NT2/D1 (cell line): Measurements from ENCODE around the gene TRIM50.
"Not testable (repeated sequence)": the region's sequence is repeated elsewhere in the genome, so short reads cannot be mapped to it uniquely, and the experiment has no call there.

ENCODE experiments used
- DNase-seq: peaks from one replicate; pipeline ENCODE4 v3.0.0-alpha.2; 2011; ENCODE audit warnings: low read depth, low spot score
- H3K27me3 ChIP-seq: 2 replicates; pipeline ENCODE4 v1.6.0; 2011; ENCODE audit warnings: mild to moderate bottlenecking; ENCODE audit not compliant: insufficient read length, insufficient read depth
- H3K36me3 ChIP-seq: 2 replicates; pipeline ENCODE4 v1.6.1; 2011; ENCODE audit warnings: mild to moderate bottlenecking, low read length, mixed read lengths; ENCODE audit not compliant: insufficient read depth, insufficient read length
- H3K4me1 ChIP-seq: 2 replicates; pipeline ENCODE4 v1.5.1; 2011; ENCODE audit not compliant: insufficient read depth, insufficient read length
- H3K4me3 ChIP-seq: 2 replicates; pipeline ENCODE4 v1.5.1; 2011; ENCODE audit warnings: low read depth; ENCODE audit not compliant: insufficient read length
- H3K9ac ChIP-seq: 2 replicates; pipeline ENCODE4 v1.6.0; 2011; ENCODE audit warnings: low read depth; ENCODE audit not compliant: insufficient read length
- H3K9me3 ChIP-seq: 2 replicates; pipeline ENCODE4 v1.5.1; 2011; ENCODE audit warnings: mild to moderate bottlenecking, low read length; ENCODE audit not compliant: insufficient read depth
- SUZ12 ChIP-seq: IDR thresholded peaks from 2 replicates; pipeline ENCODE4 v1.6.1; 2011; ENCODE audit not compliant: insufficient read length, insufficient read depth; ENCODE audit errors: extremely low read depth
- YY1 ChIP-seq: IDR thresholded peaks from 2 replicates; pipeline ENCODE4 v1.6.1; 2011; ENCODE audit not compliant: insufficient read length, insufficient read depth
- ZNF274 ChIP-seq: IDR thresholded peaks from 2 replicates; pipeline ENCODE4 v1.6.1; 2011; ENCODE audit warnings: mild to moderate bottlenecking, low read depth, low read length

Gene TRIM50

GRCh38 chr7:73307436-73307835 lies 20.4 kb downstream of the TRIM50 start:
- Histone ChIP-seq H3K4me1 (peaks cover 2% of the 10 kb centered on the region), H3K9ac (peak overlapping the region; percentile 50)

DNA sequence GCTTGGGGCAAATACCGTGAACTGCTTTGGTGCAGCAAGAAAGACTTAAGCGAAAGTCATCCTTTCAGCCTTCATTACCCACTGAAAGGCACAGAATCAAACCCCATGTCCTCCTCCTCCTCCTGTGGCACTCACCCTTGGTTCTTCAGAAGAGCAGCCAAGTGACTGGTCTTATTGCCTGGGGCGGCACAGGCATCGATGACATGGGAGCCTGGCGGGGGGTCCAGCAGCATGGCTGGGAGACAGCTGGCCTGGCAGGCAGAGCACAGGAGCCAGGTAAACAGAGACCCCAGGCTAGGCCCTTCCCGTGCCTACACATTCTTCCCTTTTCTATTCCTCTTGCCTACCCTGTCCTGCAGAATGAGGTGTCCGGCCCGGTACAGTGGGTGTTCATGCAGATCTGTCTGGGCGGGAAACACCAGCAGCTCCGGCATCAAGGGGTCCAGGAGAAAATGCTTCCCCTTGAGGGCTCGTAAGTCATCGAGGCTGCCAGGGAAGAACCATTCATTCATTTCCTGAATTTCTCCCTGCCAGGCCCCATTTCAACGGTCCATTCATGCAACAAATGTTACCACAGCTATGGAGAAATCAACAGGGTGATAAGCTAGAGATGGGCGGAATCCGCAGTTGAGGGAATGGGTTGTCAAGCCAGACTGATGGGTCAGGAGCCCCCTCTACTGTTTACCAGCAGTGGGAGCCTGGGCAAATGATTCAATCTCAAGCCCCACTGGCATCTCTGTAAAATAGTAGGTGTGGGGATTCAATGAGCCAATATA lies 23.1 kb downstream of the TRIM50 start:
- not testable (repeated sequence) for H3K4me1 ChIP-seq, H3K4me3 ChIP-seq, DNase-seq, H3K27me3 ChIP-seq, H3K9ac ChIP-seq, H3K9me3 ChIP-seq
- peaks cover 27% of the 10 kb centered on the region for H3K36me3 ChIP-seq

More at GRCh38 chr7:73307436-73307835, 20.4 kb downstream of the TRIM50 start:
- Histone ChIP-seq H3K4me3 (peak overlapping the region; percentile 87), H3K9me3 (no peaks in the 10 kb centered on the region), H3K36me3 (peaks cover 27% of the 10 kb centered on the region), H3K27me3 (no peaks in the 10 kb centered on the region)
- no peak for TF ChIP-seq ZNF274
- DNase-seq: no peak

- Histone ChIP-seq H3K9me3 (no peaks in the 10 kb centered on the region), H3K9ac (no peak overlapping the region), H3K36me3 (peaks cover 27% of the 10 kb centered on the region), H3K4me1 (peaks cover 2% of the 10 kb centered on the region), H3K27me3 (no peaks in the 10 kb centered on the region), H3K4me3 (no peak overlapping the region)
- TF ChIP-seq YY1 (no peak), SUZ12 (no peak), ZNF274 (no peak)
- DNase-seq: no peak
Observed at GRCh38 chr7:73304071-73304470, 23.8 kb downstream of the TRIM50 start.

DNA sequence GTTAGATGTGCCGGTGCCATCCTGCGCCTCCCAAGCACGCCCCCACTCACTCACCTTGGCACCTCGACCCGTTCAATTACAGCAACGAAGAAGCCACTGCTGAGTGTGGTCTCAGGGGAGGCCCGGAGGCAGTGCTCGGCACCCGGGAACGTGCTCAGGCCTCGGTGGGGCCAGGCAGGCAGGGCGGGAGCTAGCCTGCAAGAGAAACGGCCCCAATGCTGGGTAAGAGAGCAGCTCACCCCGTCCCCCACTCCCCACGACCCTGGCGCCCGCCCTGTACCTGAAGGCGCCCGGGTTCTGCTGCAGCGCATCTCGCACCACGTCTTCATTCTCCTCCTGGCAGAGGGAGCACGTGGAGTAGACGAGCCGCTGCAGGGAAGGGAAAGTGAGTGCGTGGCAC lies 24.3 kb downstream of the TRIM50 start:
- peaks cover 2% of the 10 kb centered on the region for H3K4me1 ChIP-seq
- H3K36me3 ChIP-seq: peaks cover 27% of the 10 kb centered on the region
- no peaks in the 10 kb centered on the region for H3K27me3 ChIP-seq
- no peaks in the 10 kb centered on the region for H3K9me3 ChIP-seq
- TF ChIP-seq YY1 (no peak), SUZ12 (no peak), ZNF274 (no peak)
- DNase-seq: no peak
- no peak overlapping the region for H3K9ac ChIP-seq
- H3K4me3 ChIP-seq: no peak overlapping the region

DNA sequence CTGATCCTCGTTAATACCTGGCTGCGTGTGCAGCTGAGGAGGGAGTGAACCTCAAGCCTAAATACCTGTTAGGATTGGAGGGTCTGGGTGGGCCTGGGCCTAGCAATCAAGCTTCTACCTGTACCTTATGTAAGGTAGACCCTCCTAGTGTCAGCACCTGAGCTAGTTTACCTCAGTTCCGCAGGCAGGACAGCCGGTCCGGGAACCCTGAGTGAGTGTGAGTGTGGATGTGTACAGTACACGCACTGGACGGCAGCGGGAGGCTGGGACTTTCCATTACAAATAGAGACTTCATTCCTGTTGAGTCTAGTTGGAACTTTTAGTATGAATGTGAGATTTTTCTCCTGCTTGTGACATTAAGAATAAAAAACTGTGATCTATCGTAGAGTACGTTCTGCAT lies 25.0 kb downstream of the TRIM50 start:
- H3K36me3 ChIP-seq: peaks cover 27% of the 10 kb centered on the region
- not testable (repeated sequence) for DNase-seq, H3K9me3 ChIP-seq, H3K9ac ChIP-seq, H3K27me3 ChIP-seq, H3K4me3 ChIP-seq, H3K4me1 ChIP-seq

GRCh38 chr7:73301108-73301507 lies 26.8 kb downstream of the TRIM50 start:
- not testable (repeated sequence) for H3K9me3 ChIP-seq, H3K27me3 ChIP-seq, DNase-seq, H3K4me1 ChIP-seq, H3K9ac ChIP-seq, H3K4me3 ChIP-seq
- peaks cover 15% of the 10 kb centered on the region for H3K36me3 ChIP-seq

- not testable (repeated sequence) for DNase-seq, H3K4me3 ChIP-seq, H3K36me3 ChIP-seq, H3K9me3 ChIP-seq, H3K4me1 ChIP-seq, H3K27me3 ChIP-seq, H3K9ac ChIP-seq
Observed at GRCh38 chr7:73299812-73300211, 28.1 kb downstream of the TRIM50 start.

DNA sequence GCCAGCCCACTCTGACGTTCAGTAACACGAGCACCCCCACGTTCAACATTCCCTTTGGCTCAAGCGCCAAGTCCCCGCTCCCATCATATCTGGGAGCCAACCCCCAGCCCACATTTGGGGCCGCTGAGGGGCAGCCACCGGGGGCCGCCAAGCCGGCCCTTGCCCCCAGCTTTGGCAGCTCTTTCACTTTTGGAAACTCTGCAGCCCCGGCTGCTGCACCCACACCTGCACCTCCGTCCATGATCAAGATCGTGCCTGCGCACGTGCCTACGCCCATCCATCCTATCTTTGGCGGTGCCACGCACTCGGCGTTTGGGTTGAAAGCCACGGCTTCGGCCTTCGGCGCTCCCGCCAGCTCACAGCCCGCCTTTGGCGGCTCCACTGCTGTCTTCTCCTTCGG lies 30.2 kb downstream of the TRIM50 start:
- not testable (repeated sequence) for H3K4me1 ChIP-seq, H3K9ac ChIP-seq, H3K9me3 ChIP-seq, H3K36me3 ChIP-seq, H3K4me3 ChIP-seq, H3K27me3 ChIP-seq, DNase-seq

DNA sequence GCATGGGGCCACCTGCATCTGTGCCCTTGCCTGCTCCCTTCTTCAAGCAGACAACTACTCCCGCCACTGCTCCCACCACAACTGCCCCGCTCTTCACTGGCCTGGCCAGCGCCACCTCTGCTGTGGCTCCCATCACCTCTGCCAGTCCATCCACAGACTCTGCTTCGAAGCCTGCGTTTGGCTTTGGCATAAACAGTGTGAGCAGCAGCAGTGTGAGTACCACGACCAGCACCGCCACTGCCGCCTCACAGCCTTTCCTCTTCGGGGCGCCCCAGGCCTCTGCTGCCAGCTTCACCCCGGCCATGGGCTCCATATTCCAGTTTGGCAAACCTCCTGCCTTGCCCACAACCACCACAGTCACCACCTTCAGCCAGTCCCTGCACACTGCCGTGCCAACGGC lies 30.6 kb downstream of the TRIM50 start:
- not testable (repeated sequence) for H3K27me3 ChIP-seq, H3K36me3 ChIP-seq, H3K9ac ChIP-seq, H3K4me1 ChIP-seq, DNase-seq, H3K4me3 ChIP-seq, H3K9me3 ChIP-seq

GRCh38 chr7:73277210-73277609 lies 50.7 kb downstream of the TRIM50 start:
- not testable (repeated sequence) for DNase-seq, H3K4me3 ChIP-seq, H3K9me3 ChIP-seq

DNA sequence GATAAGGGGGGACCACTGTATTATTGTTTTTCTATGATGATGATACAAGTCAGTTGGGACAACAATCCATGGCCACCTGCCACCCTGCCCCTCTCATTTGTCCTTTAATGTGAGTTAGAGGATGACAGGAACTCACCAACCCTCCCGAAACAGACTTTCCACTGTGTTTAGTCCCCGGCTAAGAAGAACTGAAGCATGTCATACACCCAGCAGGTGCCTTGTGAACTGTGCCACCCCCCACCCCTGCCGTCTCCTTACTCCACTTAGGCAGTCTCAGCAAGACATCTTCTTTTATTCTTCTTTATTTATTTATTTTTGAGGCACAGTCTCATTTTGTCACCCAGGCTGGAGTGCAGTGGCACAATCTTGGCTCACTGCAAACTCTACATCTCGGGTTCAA lies 60.1 kb downstream of the TRIM50 start:
- not testable (repeated sequence) for H3K4me1 ChIP-seq, H3K9ac ChIP-seq, H3K9me3 ChIP-seq, DNase-seq, H3K36me3 ChIP-seq, H3K27me3 ChIP-seq, H3K4me3 ChIP-seq

More at GRCh38 chr7:73277210-73277609, 50.7 kb downstream of the TRIM50 start:
- not testable (repeated sequence) for H3K4me1 ChIP-seq, H3K36me3 ChIP-seq, H3K9ac ChIP-seq, H3K27me3 ChIP-seq
